ENCODE measurements around the gene NLRP3. TPM values are rescaled to one million over a fixed set of nuclear protein-coding genes. Genes with fewer than 3 reads are reported as not detected.

Gene NLRP3
- total and polyA plus RNA-seq, 10 of the 15 experiments (the other 5 are each of a cell fraction or from before 2014, with no cell fraction given): 1.8 to 10.4 (median 5.0) TPM

DNA sequence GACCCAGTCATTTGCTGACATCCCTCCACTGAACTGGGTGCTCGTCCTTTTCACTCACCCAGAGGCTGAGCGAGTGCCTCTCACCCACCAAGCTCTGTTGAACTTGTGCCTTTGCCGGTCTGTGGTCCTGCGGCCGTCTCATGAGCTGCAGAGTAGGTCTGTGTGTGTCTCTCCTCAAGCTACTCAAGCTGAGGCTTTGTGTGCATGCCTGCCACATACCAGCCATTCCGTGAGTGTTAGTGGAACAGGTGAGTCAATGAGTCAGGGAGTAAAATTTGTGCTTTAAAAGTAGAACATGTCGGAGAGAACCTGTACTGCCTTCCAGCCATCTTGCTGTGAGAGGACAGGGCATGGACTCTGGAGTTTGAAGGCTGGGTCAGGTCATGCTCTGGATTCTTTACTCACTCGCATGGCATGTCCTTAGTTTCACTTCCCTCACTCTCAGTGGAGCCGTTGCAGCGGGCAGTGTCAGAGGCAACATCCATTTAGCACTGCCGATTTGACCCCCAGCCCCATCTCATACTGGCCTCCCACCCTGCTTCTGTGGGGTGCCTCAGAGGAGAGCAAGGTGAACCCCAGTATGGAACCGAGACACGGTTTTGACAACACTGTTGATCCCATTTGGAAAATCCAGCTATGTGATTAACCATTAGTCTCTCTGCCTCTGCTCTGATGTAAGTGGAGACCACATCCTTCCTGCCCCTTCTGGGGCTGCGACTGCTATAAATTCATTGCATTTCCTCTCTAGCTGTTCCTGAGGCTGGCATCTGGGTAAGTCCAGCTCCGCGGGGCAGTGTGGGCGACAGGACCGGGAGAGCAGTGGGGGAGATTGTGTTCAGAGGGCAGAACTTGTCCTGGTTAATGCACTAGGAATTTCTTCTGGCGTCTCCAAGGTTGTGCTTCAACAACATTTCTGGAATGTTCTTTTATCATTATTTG, at the start of gene NLRP3 (continued):
- TF ChIP-seq, protein P1, sequence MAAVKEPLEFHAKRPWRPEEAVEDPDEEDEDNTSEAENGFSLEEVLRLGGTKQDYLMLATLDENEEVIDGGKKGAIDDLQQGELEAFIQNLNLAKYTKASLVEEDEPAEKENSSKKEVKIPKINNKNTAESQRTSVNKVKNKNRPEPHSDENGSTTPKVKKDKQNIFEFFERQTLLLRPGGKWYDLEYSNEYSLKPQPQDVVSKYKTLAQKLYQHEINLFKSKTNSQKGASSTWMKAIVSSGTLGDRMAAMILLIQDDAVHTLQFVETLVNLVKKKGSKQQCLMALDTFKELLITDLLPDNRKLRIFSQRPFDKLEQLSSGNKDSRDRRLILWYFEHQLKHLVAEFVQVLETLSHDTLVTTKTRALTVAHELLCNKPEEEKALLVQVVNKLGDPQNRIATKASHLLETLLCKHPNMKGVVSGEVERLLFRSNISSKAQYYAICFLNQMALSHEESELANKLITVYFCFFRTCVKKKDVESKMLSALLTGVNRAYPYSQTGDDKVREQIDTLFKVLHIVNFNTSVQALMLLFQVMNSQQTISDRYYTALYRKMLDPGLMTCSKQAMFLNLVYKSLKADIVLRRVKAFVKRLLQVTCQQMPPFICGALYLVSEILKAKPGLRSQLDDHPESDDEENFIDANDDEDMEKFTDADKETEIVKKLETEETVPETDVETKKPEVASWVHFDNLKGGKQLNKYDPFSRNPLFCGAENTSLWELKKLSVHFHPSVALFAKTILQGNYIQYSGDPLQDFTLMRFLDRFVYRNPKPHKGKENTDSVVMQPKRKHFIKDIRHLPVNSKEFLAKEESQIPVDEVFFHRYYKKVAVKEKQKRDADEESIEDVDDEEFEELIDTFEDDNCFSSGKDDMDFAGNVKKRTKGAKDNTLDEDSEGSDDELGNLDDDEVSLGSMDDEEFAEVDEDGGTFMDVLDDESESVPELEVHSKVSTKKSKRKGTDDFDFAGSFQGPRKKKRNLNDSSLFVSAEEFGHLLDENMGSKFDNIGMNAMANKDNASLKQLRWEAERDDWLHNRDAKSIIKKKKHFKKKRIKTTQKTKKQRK (IDR thresholded peaks at IDR 0.05; ENCODE audit: low read depth, low read length): no peak
- TF ChIP-seq, protein P2, sequence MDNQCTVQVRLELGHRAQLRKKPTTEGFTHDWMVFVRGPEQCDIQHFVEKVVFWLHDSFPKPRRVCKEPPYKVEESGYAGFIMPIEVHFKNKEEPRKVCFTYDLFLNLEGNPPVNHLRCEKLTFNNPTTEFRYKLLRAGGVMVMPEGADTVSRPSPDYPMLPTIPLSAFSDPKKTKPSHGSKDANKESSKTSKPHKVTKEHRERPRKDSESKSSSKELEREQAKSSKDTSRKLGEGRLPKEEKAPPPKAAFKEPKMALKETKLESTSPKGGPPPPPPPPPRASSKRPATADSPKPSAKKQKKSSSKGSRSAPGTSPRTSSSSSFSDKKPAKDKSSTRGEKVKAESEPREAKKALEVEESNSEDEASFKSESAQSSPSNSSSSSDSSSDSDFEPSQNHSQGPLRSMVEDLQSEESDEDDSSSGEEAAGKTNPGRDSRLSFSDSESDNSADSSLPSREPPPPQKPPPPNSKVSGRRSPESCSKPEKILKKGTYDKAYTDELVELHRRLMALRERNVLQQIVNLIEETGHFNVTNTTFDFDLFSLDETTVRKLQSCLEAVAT (IDR thresholded peaks at IDR 0.05): no peak
- TF ChIP-seq ATF7 (IDR thresholded peaks at IDR 0.05; ENCODE audit: low read depth): peak; percentile 25; the same call in 1 of the 2 replicates
- TF ChIP-seq GATAD2B (conservative IDR thresholded peaks at IDR 0.05; ENCODE audit: low read depth): peak; percentile 60; the same call in 1 of the 2 replicates
- TF ChIP-seq SPI1 (IDR thresholded peaks at IDR 0.05; ENCODE audit: borderline replicate concordance, insufficient read depth, low read depth, low read length): peak; percentile 86
- TF ChIP-seq, protein P3, sequence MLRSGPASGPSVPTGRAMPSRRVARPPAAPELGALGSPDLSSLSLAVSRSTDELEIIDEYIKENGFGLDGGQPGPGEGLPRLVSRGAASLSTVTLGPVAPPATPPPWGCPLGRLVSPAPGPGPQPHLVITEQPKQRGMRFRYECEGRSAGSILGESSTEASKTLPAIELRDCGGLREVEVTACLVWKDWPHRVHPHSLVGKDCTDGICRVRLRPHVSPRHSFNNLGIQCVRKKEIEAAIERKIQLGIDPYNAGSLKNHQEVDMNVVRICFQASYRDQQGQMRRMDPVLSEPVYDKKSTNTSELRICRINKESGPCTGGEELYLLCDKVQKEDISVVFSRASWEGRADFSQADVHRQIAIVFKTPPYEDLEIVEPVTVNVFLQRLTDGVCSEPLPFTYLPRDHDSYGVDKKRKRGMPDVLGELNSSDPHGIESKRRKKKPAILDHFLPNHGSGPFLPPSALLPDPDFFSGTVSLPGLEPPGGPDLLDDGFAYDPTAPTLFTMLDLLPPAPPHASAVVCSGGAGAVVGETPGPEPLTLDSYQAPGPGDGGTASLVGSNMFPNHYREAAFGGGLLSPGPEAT (IDR thresholded peaks at IDR 0.05; ENCODE audit: low read depth): peak; percentile 39; the same call in 1 of the 2 replicates
- no peak for TF ChIP-seq ZNF274 (IDR thresholded peaks at IDR 0.05; ENCODE audit: insufficient read depth, insufficient read length)
- TF ChIP-seq RUNX3 (IDR thresholded peaks at IDR 0.05; ENCODE audit: low read length): peak; percentile 58
- peak; percentile 78 for TF ChIP-seq EED (IDR thresholded peaks at IDR 0.05; ENCODE audit: low read depth)
- no peak for TF ChIP-seq CBFB (IDR thresholded peaks at IDR 0.05; ENCODE audit: low read depth)
- TF ChIP-seq, protein P4, sequence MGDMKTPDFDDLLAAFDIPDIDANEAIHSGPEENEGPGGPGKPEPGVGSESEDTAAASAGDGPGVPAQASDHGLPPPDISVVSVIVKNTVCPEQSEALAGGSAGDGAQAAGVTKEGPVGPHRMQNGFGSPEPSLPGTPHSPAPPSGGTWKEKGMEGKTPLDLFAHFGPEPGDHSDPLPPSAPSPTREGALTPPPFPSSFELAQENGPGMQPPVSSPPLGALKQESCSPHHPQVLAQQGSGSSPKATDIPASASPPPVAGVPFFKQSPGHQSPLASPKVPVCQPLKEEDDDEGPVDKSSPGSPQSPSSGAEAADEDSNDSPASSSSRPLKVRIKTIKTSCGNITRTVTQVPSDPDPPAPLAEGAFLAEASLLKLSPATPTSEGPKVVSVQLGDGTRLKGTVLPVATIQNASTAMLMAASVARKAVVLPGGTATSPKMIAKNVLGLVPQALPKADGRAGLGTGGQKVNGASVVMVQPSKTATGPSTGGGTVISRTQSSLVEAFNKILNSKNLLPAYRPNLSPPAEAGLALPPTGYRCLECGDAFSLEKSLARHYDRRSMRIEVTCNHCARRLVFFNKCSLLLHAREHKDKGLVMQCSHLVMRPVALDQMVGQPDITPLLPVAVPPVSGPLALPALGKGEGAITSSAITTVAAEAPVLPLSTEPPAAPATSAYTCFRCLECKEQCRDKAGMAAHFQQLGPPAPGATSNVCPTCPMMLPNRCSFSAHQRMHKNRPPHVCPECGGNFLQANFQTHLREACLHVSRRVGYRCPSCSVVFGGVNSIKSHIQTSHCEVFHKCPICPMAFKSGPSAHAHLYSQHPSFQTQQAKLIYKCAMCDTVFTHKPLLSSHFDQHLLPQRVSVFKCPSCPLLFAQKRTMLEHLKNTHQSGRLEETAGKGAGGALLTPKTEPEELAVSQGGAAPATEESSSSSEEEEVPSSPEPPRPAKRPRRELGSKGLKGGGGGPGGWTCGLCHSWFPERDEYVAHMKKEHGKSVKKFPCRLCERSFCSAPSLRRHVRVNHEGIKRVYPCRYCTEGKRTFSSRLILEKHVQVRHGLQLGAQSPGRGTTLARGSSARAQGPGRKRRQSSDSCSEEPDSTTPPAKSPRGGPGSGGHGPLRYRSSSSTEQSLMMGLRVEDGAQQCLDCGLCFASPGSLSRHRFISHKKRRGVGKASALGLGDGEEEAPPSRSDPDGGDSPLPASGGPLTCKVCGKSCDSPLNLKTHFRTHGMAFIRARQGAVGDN (IDR thresholded peaks at IDR 0.05): 0 out of 2 replicates have a peak, but pooled peaks have one; percentile 41
- peak in 1 of 2 experiments; percentile 59; a peak in 1 of 4 replicates for TF ChIP-seq ETV6 (conservative IDR thresholded peaks at IDR 0.05 in 1 of 2, IDR thresholded peaks at IDR 0.05 in 1 of 2; ENCODE audit: borderline replicate concordance in 1 of 2, low read depth in 1 of 2)
- TF ChIP-seq NR2F1 (conservative IDR thresholded peaks at IDR 0.05): peak; percentile 43; the same call in 1 of the 2 replicates
- 0 out of 2 replicates have a peak, but pooled peaks have one; percentile 45 for TF ChIP-seq NBN (IDR thresholded peaks at IDR 0.05)
- TF ChIP-seq IKZF2 (IDR thresholded peaks at IDR 0.05): peak; percentile 4 to 88; a peak in 3 of 4 replicates
